Liver (tissue), 3 donors: ENCODE data around the gene ARMH3.
A peak's percentile ranks its signal among the peaks of the same experiment; 100 is the strongest.

Source experiments
- EGR1 ChIP-seq, 2 donors: IDR thresholded peaks; 2 replicates each; pipeline ENCODE4 v1.6.1; 2016 to 2018; ENCODE audit warnings: antibody characterized with exemption in 2 of 2, low read depth in 2 of 2
- FOXA2 ChIP-seq: IDR thresholded peaks from 2 replicates; pipeline ENCODE4 v1.6.1; 2016; ENCODE audit warnings: antibody characterized with exemption
- JUND ChIP-seq, 2 donors: IDR thresholded peaks; 2 replicates each; pipeline ENCODE4 v1.6.1; 2016; ENCODE audit warnings: antibody characterized with exemption in 2 of 2
- YY1 ChIP-seq: IDR thresholded peaks from 2 replicates; pipeline ENCODE4 v1.6.1; 2016; ENCODE audit warnings: antibody characterized with exemption, mild to moderate bottlenecking
- TF ChIP-seq, protein P1 (sequence below): fragments of 150-350 bp; IDR thresholded peaks from 2 replicates; pipeline ENCODE4 v1.5.1; 2017; ENCODE audit warnings: improper control_type of control experiment, low read depth, low read length; ENCODE audit not compliant: missing input control
- donor health status: healthy.
- donor health status: healthy.

DNA sequence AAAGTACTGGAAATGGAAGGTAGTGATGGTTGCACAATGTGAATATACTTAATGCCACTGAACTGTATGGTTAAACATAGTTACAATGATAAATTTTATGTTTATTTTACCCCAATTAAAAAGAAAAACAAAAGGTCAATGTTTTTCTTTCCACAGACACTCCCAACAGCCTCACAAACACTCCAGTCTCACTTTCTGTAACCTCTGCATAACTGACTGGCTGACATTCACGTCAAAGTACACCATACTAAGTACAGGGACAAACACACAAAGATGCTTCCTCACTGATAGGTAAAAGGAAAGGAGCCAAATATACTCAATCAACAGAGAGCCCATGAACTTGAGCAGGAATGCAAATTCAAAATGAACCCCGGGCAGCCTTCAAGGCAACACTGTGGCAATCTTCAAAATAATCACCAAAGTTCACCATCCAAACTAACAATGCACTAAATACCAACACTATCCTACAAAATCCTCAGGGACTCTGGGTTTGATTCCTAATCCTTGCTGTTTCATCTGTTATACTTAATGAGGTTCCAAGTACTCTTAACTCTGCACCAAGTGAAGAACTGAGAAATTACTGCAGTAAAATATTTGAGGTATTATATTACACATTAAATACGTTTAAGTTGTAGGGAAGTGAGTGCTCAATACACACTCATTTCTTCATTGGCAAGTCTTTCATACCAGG is 90.8 kb downstream of the ARMH3 start:
- TF ChIP-seq, protein P1, sequence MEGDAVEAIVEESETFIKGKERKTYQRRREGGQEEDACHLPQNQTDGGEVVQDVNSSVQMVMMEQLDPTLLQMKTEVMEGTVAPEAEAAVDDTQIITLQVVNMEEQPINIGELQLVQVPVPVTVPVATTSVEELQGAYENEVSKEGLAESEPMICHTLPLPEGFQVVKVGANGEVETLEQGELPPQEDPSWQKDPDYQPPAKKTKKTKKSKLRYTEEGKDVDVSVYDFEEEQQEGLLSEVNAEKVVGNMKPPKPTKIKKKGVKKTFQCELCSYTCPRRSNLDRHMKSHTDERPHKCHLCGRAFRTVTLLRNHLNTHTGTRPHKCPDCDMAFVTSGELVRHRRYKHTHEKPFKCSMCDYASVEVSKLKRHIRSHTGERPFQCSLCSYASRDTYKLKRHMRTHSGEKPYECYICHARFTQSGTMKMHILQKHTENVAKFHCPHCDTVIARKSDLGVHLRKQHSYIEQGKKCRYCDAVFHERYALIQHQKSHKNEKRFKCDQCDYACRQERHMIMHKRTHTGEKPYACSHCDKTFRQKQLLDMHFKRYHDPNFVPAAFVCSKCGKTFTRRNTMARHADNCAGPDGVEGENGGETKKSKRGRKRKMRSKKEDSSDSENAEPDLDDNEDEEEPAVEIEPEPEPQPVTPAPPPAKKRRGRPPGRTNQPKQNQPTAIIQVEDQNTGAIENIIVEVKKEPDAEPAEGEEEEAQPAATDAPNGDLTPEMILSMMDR, result no peak
- TF ChIP-seq EGR1 (IDR thresholded peaks at IDR 0.05; ENCODE audit: low read depth in 2 of 2), result no peak
- peak; percentile 59 for TF ChIP-seq YY1
- peak; percentile 61 for TF ChIP-seq FOXA2
- TF ChIP-seq JUND (IDR thresholded peaks at IDR 0.05), result peak in 1 of 2 donors; percentile 47
